Measurements from ENCODE around the gene COL20A1. TPM values are rescaled to one million over a fixed set of nuclear protein-coding genes. Genes with fewer than 3 reads are reported as not detected.

The COL20A1 gene
- total RNA-seq, 1 experiment from 2014 or later: not detected

- Histone ChIP-seq H3K27ac (ENCODE audit: low read length) (no peak overlapping the region), H3K79me2 (ENCODE audit: low read length) (no peaks in the 10 kb centered on the region), H3K9me2 (replicated peaks; ENCODE audit: low read length) (no peaks in the 10 kb centered on the region), H3K27me3 (ENCODE audit: low read length) (peaks cover 29% of the 10 kb centered on the region), H3F3A (ENCODE audit: low read length, unreplicated experiment) (no peaks in the 10 kb centered on the region), H2AFZ (ENCODE audit: low read length) (no peak overlapping the region), H4K20me1 (ENCODE audit: low read length) (no peaks in the 10 kb centered on the region), H3K4me2 (ENCODE audit: low read length) (no peak overlapping the region), H3K36me3 (ENCODE audit: low read depth, low read length) (no peaks in the 10 kb centered on the region), H3K4me1 (ENCODE audit: insufficient read depth, low read length) (no peaks in the 10 kb centered on the region), H3K9me3 (ENCODE audit: low read length) (no peaks in the 10 kb centered on the region), H3K4me3 (ENCODE audit: low read length) (no peak overlapping the region), H3K9ac (ENCODE audit: low read length) (no peak overlapping the region)
- ChIA-PET CTCF (no interaction called here), POLR2A (ENCODE audit: unreplicated experiment) (no interaction called here)
- TF ChIP-seq EZH2 (IDR thresholded peaks at IDR 0.05; ENCODE audit: low read length, unreplicated experiment): no peak
- no peak for TF ChIP-seq EZH2phosphoT487 (IDR thresholded peaks at IDR 0.05; ENCODE audit: borderline replicate concordance, low read length)
- TF ChIP-seq, protein P1, sequence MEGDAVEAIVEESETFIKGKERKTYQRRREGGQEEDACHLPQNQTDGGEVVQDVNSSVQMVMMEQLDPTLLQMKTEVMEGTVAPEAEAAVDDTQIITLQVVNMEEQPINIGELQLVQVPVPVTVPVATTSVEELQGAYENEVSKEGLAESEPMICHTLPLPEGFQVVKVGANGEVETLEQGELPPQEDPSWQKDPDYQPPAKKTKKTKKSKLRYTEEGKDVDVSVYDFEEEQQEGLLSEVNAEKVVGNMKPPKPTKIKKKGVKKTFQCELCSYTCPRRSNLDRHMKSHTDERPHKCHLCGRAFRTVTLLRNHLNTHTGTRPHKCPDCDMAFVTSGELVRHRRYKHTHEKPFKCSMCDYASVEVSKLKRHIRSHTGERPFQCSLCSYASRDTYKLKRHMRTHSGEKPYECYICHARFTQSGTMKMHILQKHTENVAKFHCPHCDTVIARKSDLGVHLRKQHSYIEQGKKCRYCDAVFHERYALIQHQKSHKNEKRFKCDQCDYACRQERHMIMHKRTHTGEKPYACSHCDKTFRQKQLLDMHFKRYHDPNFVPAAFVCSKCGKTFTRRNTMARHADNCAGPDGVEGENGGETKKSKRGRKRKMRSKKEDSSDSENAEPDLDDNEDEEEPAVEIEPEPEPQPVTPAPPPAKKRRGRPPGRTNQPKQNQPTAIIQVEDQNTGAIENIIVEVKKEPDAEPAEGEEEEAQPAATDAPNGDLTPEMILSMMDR (conservative IDR thresholded peaks at IDR 0.05; ENCODE audit: low read depth, low read length): no peak
- ATAC-seq (no peak), DNase-seq (no peak)
- no TSS peak for BruUV-seq (replicated peaks)
- intact Hi-C loops (cut with micrococcal nuclease): no loop called here
Measured at GRCh38 chr20:63293456-63293855, 470 bp downstream of the COL20A1 start.

- CTCF ChIA-PET: no interaction called here
- no TSS peak for BruUV-seq (replicated peaks)
- Histone ChIP-seq H3K4me3 (ENCODE audit: low read length) (no peak overlapping the region), H3F3A (ENCODE audit: low read length, unreplicated experiment) (no peaks in the 10 kb centered on the region), H3K79me2 (ENCODE audit: low read length) (no peaks in the 10 kb centered on the region), H3K27me3 (ENCODE audit: low read length) (peaks cover 32% of the 10 kb centered on the region), H4K20me1 (ENCODE audit: low read length) (no peaks in the 10 kb centered on the region), H3K9me3 (ENCODE audit: low read length) (no peaks in the 10 kb centered on the region), H3K9me2 (replicated peaks; ENCODE audit: low read length) (no peaks in the 10 kb centered on the region), H3K4me2 (ENCODE audit: low read length) (no peak overlapping the region), H2AFZ (ENCODE audit: low read length) (no peak overlapping the region), H3K4me1 (ENCODE audit: insufficient read depth, low read length) (no peaks in the 10 kb centered on the region), H3K27ac (ENCODE audit: low read length) (no peak overlapping the region), H3K9ac (ENCODE audit: low read length) (no peak overlapping the region), H3K36me3 (ENCODE audit: low read depth, low read length) (no peaks in the 10 kb centered on the region)
- intact Hi-C loops (cut with micrococcal nuclease): no loop called here
- POLR2A ChIA-PET (ENCODE audit: unreplicated experiment): interaction anchor here (0.5 kb wide), 1 partner anchor 348 kb away, joined by 3 read pairs; no protein-coding TSS in a partner anchor
- TF ChIP-seq EZH2phosphoT487 (IDR thresholded peaks at IDR 0.05; ENCODE audit: borderline replicate concordance, low read length): no peak
- TF ChIP-seq, protein P1 (conservative IDR thresholded peaks at IDR 0.05; ENCODE audit: low read depth, low read length): no peak
- no peak for TF ChIP-seq EZH2 (IDR thresholded peaks at IDR 0.05; ENCODE audit: low read length, unreplicated experiment)
- no peak for ATAC-seq
- DNase-seq: no peak
Measured at GRCh38 chr20:63293871-63294535, 1.0 kb downstream of the COL20A1 start.

DNA sequence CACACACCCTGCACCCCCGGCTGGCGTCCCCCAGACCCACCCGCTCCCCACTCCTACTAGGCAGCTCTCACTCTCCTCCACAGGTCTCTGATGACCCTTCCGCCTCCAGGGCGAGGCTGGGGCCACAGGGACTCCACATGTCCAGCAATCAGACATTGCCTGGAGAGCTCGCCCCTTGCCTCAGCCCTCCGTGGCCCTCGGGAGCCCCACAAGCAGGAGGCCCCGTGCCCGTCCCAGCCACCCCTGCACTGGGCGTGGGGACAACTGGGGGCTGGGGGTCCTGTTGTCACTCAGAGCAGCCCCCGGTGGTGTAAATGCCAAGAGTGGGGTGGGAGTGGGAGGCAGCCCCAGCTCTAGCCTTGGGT, 1.5 kb downstream of the COL20A1 start:
- Histone ChIP-seq H2AFZ (ENCODE audit: low read length) (no peak overlapping the region), H3K27me3 (ENCODE audit: low read length) (peaks cover 38% of the 10 kb centered on the region), H3F3A (ENCODE audit: low read length, unreplicated experiment) (no peaks in the 10 kb centered on the region), H3K9me3 (ENCODE audit: low read length) (no peaks in the 10 kb centered on the region), H3K4me1 (ENCODE audit: insufficient read depth, low read length) (no peaks in the 10 kb centered on the region), H3K9me2 (replicated peaks; ENCODE audit: low read length) (no peaks in the 10 kb centered on the region), H3K79me2 (ENCODE audit: low read length) (no peaks in the 10 kb centered on the region), H3K4me3 (ENCODE audit: low read length) (no peak overlapping the region), H3K4me2 (ENCODE audit: low read length) (no peak overlapping the region), H4K20me1 (ENCODE audit: low read length) (no peaks in the 10 kb centered on the region), H3K9ac (ENCODE audit: low read length) (no peak overlapping the region), H3K36me3 (ENCODE audit: low read depth, low read length) (no peaks in the 10 kb centered on the region), H3K27ac (ENCODE audit: low read length) (no peak overlapping the region)
- intact Hi-C loops (cut with micrococcal nuclease): no loop called here
- ATAC-seq (no peak), DNase-seq (no peak)
- ChIA-PET CTCF (no interaction called here), POLR2A (ENCODE audit: unreplicated experiment) (interaction anchor here (0.5 kb wide), 1 partner anchor 347 kb away, joined by 3 read pairs; no protein-coding TSS in a partner anchor)
- TF ChIP-seq EZH2 (IDR thresholded peaks at IDR 0.05; ENCODE audit: low read length, unreplicated experiment) (no peak), EZH2phosphoT487 (IDR thresholded peaks at IDR 0.05; ENCODE audit: borderline replicate concordance, low read length) (no peak)
- TF ChIP-seq, protein P1 (conservative IDR thresholded peaks at IDR 0.05; ENCODE audit: low read depth, low read length): no peak
- no TSS peak for BruUV-seq (replicated peaks)
